ENCODE data around the gene SBK2.
"Not testable (repeated sequence)": the region's sequence is repeated elsewhere in the genome, so short reads cannot be mapped to it uniquely, and the experiment has no call there.

The SBK2 gene

GRCh38 chr19:55536951-55537740 is at the start of gene SBK2:
TSS of gene SBK2 (minus strand) at chr19:55537133. CDS start at chr19:55536294, 839 bp downstream.
- Mint-ChIP-seq H3K36me3 (ENCODE audit: low read depth) (no peaks in the 10 kb centered on the region), H3K4me1 (ENCODE audit: low read depth) (no peaks in the 10 kb centered on the region), H3K9me3 (no peaks in the 10 kb centered on the region), H3K27me3 (ENCODE audit: low read depth) (no peaks in the 10 kb centered on the region), H3K27ac (no peak within 1 kb of the TSS), H3K4me3 (no peak within 1 kb of the TSS)
- DNase-seq (ENCODE audit: low spot score) = no peak

GRCh38 chr19:55585658-55586339 is 48.9 kb upstream of the SBK2 start:
- peaks cover 16% of the 10 kb centered on the region for H3K27me3 Mint-ChIP-seq (ENCODE audit: low read depth)
- H3K27ac Mint-ChIP-seq = no peak overlapping the region
- H3K9me3 Mint-ChIP-seq = no peaks in the 10 kb centered on the region
- no peak for DNase-seq (ENCODE audit: low spot score)
- H3K36me3 Mint-ChIP-seq (ENCODE audit: low read depth) = no peaks in the 10 kb centered on the region
- peak overlapping the region; percentile 32 for H3K4me3 Mint-ChIP-seq
- H3K4me1 Mint-ChIP-seq (ENCODE audit: low read depth) = peaks cover 19% of the 10 kb centered on the region

GRCh38 chr19:55584871-55585270 is 47.9 kb upstream of the SBK2 start:
- H3K36me3 Mint-ChIP-seq (ENCODE audit: low read depth) = peaks cover under 1% of the 10 kb centered on the region

GRCh38 chr19:55583897-55584296 is 47.0 kb upstream of the SBK2 start:
- not testable (repeated sequence) for H3K27ac Mint-ChIP-seq; H3K4me3 Mint-ChIP-seq; DNase-seq (ENCODE audit: low spot score); H3K9me3 Mint-ChIP-seq; H3K36me3 Mint-ChIP-seq (ENCODE audit: low read depth)
- Mint-ChIP-seq H3K27me3 (ENCODE audit: low read depth) (peaks cover 16% of the 10 kb centered on the region), H3K4me1 (ENCODE audit: low read depth) (peaks cover 27% of the 10 kb centered on the region)

More at GRCh38 chr19:55584871-55585270, 47.9 kb upstream of the SBK2 start:
- DNase-seq (ENCODE audit: low spot score) = no peak
- Mint-ChIP-seq H3K9me3 (no peaks in the 10 kb centered on the region), H3K27me3 (ENCODE audit: low read depth) (peaks cover 16% of the 10 kb centered on the region), H3K4me1 (ENCODE audit: low read depth) (peaks cover 23% of the 10 kb centered on the region), H3K27ac (no peak overlapping the region), H3K4me3 (no peak overlapping the region)

- peaks cover 14% of the 10 kb centered on the region for H3K27me3 Mint-ChIP-seq (ENCODE audit: low read depth)
- H3K36me3 Mint-ChIP-seq (ENCODE audit: low read depth); H3K4me3 Mint-ChIP-seq; H3K27ac Mint-ChIP-seq; DNase-seq (ENCODE audit: low spot score); H3K9me3 Mint-ChIP-seq: not testable (repeated sequence)
- H3K4me1 Mint-ChIP-seq (ENCODE audit: low read depth) = peaks cover 24% of the 10 kb centered on the region
These were observed 45.4 kb upstream of the SBK2 start for GRCh38 chr19:55582284-55582683.

- Mint-ChIP-seq H3K4me3 (no peak overlapping the region), H3K27me3 (ENCODE audit: low read depth) (peaks cover 11% of the 10 kb centered on the region), H3K36me3 (ENCODE audit: low read depth) (peaks cover 7% of the 10 kb centered on the region), H3K9me3 (no peaks in the 10 kb centered on the region), H3K4me1 (ENCODE audit: low read depth) (peaks cover 21% of the 10 kb centered on the region), H3K27ac (no peak overlapping the region)
- DNase-seq (ENCODE audit: low spot score) = no peak
These were observed 44.9 kb upstream of the SBK2 start for GRCh38 chr19:55581823-55582223.

GRCh38 chr19:55581145-55581822 is 44.4 kb upstream of the SBK2 start:
- peaks cover 9% of the 10 kb centered on the region for H3K27me3 Mint-ChIP-seq (ENCODE audit: low read depth)
- DNase-seq (ENCODE audit: low spot score) = no peak
- no peaks in the 10 kb centered on the region for H3K9me3 Mint-ChIP-seq
- H3K4me3 Mint-ChIP-seq = peak overlapping the region; percentile 91
- H3K4me1 Mint-ChIP-seq (ENCODE audit: low read depth) = peaks cover 21% of the 10 kb centered on the region
- peak overlapping the region; percentile 60 for H3K27ac Mint-ChIP-seq
- peaks cover 8% of the 10 kb centered on the region for H3K36me3 Mint-ChIP-seq (ENCODE audit: low read depth)

GRCh38 chr19:55580628-55581144 is 43.8 kb upstream of the SBK2 start, which contains the start of gene ZNF579:
TSS of gene ZNF579 (minus strand) at chr19:55580848. CDS start at chr19:55579639, 1,209 bp downstream.
- peaks cover 8% of the 10 kb centered on the region for H3K36me3 Mint-ChIP-seq (ENCODE audit: low read depth)
- H3K4me1 Mint-ChIP-seq (ENCODE audit: low read depth) = peaks cover 21% of the 10 kb centered on the region
- H3K4me3 Mint-ChIP-seq = peak within 1 kb of the TSS; percentile 91

GRCh38 chr19:55579766-55580621 is 43.1 kb upstream of the SBK2 start:
- Mint-ChIP-seq H3K27me3 (ENCODE audit: low read depth) (peaks cover 2% of the 10 kb centered on the region), H3K36me3 (ENCODE audit: low read depth) (peaks cover 8% of the 10 kb centered on the region), H3K9me3 (no peaks in the 10 kb centered on the region), H3K4me3 (peak overlapping the region; percentile 91), H3K27ac (peak overlapping the region; percentile 90), H3K4me1 (ENCODE audit: low read depth) (peaks cover 17% of the 10 kb centered on the region)
- DNase-seq (ENCODE audit: low spot score) = no peak

More at GRCh38 chr19:55580628-55581144, 43.8 kb upstream of the SBK2 start, which contains the start of gene ZNF579:
- Mint-ChIP-seq H3K27me3 (ENCODE audit: low read depth) (peaks cover 9% of the 10 kb centered on the region), H3K9me3 (no peaks in the 10 kb centered on the region), H3K27ac (peak within 1 kb of the TSS; percentile 90)
- DNase-seq (ENCODE audit: low spot score) = peak; percentile 74

- H3K27ac Mint-ChIP-seq = peak overlapping the region; percentile 90
- H3K27me3 Mint-ChIP-seq (ENCODE audit: low read depth) = no peaks in the 10 kb centered on the region
- no peak for DNase-seq (ENCODE audit: low spot score)
- H3K4me1 Mint-ChIP-seq (ENCODE audit: low read depth) = peaks cover 17% of the 10 kb centered on the region
- H3K9me3 Mint-ChIP-seq = no peaks in the 10 kb centered on the region
- H3K4me3 Mint-ChIP-seq = peak overlapping the region; percentile 91
- H3K36me3 Mint-ChIP-seq (ENCODE audit: low read depth) = peaks cover 8% of the 10 kb centered on the region
These were observed 42.1 kb upstream of the SBK2 start for GRCh38 chr19:55578761-55579747.

GRCh38 chr19:55578031-55578760 is 41.3 kb upstream of the SBK2 start:
- Mint-ChIP-seq H3K36me3 (ENCODE audit: low read depth) (peaks cover 8% of the 10 kb centered on the region), H3K4me1 (ENCODE audit: low read depth) (peaks cover 17% of the 10 kb centered on the region), H3K9me3 (no peaks in the 10 kb centered on the region), H3K27me3 (ENCODE audit: low read depth) (no peaks in the 10 kb centered on the region), H3K27ac (no peak overlapping the region), H3K4me3 (no peak overlapping the region)
- no peak for DNase-seq (ENCODE audit: low spot score)

- H3K4me3 Mint-ChIP-seq = peak overlapping the region; percentile 39
These were observed 39.8 kb upstream of the SBK2 start for GRCh38 chr19:55576746-55577145.

More at GRCh38 chr19:55576746-55577145, 39.8 kb upstream of the SBK2 start:
- DNase-seq (ENCODE audit: low spot score) = no peak
- no peaks in the 10 kb centered on the region for H3K9me3 Mint-ChIP-seq
- H3K4me1 Mint-ChIP-seq (ENCODE audit: low read depth) = peaks cover 14% of the 10 kb centered on the region
- H3K36me3 Mint-ChIP-seq (ENCODE audit: low read depth) = peaks cover 8% of the 10 kb centered on the region
- H3K27ac Mint-ChIP-seq = no peak overlapping the region
- no peaks in the 10 kb centered on the region for H3K27me3 Mint-ChIP-seq (ENCODE audit: low read depth)

All from T-helper 2 cell treated with Interferon-gamma antibody and Interleukin-4, amounts not matched to agents 5 μg/mL and 100 μg/mL, for 36 hours (primary cell).